NCI-H2081 (cell line): Measurements from ENCODE around the gene SLC2A5.
"Not testable (repeated sequence)": the region's sequence is repeated elsewhere in the genome, so short reads cannot be mapped to it uniquely, and the experiment has no call there.

ENCODE experiments used
- DNase-seq, 2 experiments: peaks; one replicate each; lab custom pipeline; 2025; lab: John Stamatoyannopoulos, UW

SLC2A5 gene

GRCh38 chr1:9004700-9005394, 64.6 kb downstream of the SLC2A5 start:
- peak; percentile 18 to 42 for DNase-seq

- DNase-seq = no peak
Observed at GRCh38 chr1:9004031-9004699, 65.3 kb downstream of the SLC2A5 start.

GRCh38 chr1:9002215-9002560, 67.2 kb downstream of the SLC2A5 start:
- DNase-seq = not testable (repeated sequence)

- DNase-seq = not testable (repeated sequence)
Observed at GRCh38 chr1:9001534-9002214, 67.8 kb downstream of the SLC2A5 start.

GRCh38 chr1:8993962-8994675, 75.3 kb downstream of the SLC2A5 start:
- DNase-seq = not testable (repeated sequence)

- DNase-seq = no peak
Observed at GRCh38 chr1:8992936-8993687, 76.3 kb downstream of the SLC2A5 start.

- no peak for DNase-seq
Observed at GRCh38 chr1:8989821-8990220, 79.6 kb downstream of the SLC2A5 start.

GRCh38 chr1:8989061-8989460, 80.4 kb downstream of the SLC2A5 start:
- DNase-seq = no peak

- DNase-seq = no peak
Observed at GRCh38 chr1:8988618-8988967, 80.8 kb downstream of the SLC2A5 start.

- peak in 1 of 2 experiments; percentile 19 for DNase-seq
Observed at GRCh38 chr1:8987881-8988617, 81.4 kb downstream of the SLC2A5 start.

- no peak for DNase-seq
Observed at GRCh38 chr1:8986814-8987190, 82.6 kb downstream of the SLC2A5 start.

- peak; percentile 22 to 67 for DNase-seq
Observed at GRCh38 chr1:8985915-8986813, 83.3 kb downstream of the SLC2A5 start.
